Stimulated activated CD4-positive, alpha-beta T cell treated with anti-CD3 and anti-CD28 coated beads, Interleukin-1b, Interleukin-23, amount 100 ng/mL, for 48 hours (primary cell): ENCODE data around the gene LHX3.

Experiments used
- DNase-seq: peaks from one replicate; pipeline ENCODE4 v3.0.0-alpha.2; 2020

The LHX3 gene

DNA sequence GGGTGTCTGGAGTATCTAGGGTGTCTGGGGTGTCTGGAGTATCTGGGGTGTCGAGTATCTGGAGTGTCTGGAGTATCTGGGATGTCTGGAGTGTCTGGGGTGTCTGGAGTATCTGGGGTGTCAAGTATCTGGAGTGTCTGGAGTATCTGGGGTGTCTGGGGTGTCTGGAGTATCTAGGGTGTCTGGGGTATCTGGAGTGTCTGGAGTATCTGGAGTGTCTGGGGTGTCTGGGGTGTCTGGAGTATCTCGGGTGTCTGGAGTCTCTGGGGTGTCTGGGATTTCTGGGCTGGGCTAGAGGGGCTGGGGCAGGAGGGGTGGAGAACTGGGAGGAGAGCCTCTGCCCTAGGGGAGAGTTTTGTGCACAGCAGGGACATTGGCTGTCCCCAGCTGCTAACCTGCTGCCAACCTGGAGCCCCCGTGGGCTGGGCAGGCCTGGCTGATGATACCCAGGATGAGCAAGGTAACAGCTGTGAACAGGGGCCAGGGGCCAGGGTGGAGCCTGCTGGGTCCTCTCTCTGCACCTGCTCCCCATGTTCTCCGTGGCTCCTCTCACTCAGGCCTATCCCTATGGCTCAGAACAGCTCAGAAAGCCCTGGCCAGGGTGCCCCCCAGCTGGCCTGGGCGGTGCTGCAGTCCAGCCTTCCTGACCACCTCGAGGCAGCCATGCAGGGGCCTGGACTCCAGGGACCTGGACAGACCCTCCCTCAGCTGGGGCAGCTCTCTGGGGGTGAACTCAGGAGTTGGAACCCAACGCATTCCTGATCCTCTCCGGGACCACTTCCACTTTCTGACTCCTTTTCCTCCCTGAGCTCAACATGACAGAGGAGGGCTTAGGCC, 29.9 kb downstream of the LHX3 start:
- DNase-seq, result no peak

- DNase-seq, result no peak
Observed at GRCh38 chr9:136173648-136174290, 31.2 kb downstream of the LHX3 start.

DNA sequence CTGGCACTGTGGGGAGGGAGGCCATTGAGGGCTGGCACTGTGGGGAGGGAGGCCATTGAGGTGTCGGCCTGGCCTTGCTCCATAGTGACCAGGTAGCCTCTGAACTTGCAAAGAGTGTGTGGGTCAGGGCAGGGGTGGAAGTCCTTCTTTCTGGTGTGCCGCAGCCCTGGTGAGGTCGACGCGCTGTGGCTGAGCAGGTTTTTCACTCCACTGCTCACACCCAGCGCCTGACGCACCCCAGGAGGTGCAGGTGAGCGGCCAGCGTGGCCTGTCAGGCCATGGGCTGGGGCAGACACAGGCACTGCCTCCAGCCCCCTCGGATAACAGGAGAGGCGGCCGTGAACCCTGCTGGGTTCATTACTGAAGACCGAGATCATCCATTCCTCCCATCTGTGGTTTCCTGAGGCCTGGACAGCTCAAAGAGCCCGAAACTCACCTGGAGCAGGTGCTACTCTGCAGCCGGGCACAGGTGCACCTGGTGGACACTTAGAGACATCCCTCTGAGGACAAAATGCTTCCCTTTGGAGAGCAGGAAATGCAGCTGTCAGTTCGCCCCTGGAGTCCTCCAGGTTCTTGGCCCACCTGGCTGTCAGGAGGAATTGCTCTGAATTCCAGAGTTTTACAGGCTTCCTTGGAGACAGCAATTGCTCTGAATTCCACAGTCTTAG, 32.4 kb downstream of the LHX3 start:
- no peak for DNase-seq

DNA sequence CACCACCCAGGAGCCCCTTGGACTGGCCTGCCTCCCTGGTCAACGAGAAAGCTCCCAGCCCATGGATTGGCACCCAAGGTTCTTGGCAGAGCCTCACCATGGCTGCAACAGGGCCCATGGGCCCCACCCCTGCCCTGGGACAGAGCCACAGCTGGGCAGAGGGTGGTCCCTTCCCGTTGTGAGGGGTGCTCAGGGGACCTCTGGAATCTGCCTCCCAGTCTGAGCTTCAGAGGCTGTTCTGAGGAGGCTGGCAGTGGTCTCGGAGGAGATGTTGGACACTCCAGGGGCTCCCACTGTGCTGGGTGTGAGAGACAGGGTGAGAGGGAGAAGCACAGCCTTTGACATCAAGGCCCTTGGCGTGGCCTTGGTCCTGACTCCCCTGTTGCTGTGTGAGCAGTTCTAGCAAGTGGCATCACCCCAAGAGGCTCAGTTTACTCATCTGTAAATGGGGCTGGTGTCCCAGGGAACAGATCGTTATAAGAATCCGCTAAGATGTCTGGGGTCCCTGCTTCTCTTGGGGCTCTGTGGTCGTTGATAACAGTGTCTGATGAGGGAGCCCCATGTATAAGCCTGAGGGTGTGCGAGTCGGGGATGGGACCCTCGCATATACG, 33.0 kb downstream of the LHX3 start:
- DNase-seq, result no peak

GRCh38 chr9:136171009-136171800, 33.7 kb downstream of the LHX3 start:
- DNase-seq, result no peak

- DNase-seq, result peak; percentile 52
Observed at GRCh38 chr9:136170006-136170901, 34.7 kb downstream of the LHX3 start.

- DNase-seq, result no peak
Observed at GRCh38 chr9:136169495-136169894, 35.4 kb downstream of the LHX3 start.

DNA sequence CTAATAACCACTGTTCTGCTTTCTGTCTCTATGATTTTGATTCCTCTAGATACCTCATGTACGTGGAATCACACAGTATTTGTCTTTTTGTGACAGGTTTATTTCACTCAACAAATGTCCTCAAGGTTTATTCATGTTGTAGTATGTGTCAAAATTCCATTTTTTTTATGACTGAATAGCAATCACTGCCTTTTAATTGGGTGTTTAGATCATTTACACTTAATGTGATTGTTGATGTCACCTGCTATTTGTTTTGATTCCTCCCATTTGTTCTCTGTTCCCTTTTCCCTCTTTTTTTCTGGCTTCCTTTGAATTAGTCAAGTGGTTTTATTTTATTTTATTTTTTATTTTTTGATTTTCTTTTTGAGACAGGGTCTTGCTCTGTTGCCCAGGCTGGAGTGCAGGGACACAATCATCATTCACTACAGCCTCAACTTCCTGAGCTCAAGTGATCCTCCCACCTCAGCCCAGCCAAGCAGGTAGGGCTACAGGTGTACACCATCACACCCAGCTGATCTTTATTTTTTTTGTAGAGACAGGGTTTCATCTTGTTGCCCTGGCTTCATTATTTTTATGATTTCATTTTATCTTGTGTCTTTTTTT, 41.6 kb downstream of the LHX3 start:
- DNase-seq, result no peak

DNA sequence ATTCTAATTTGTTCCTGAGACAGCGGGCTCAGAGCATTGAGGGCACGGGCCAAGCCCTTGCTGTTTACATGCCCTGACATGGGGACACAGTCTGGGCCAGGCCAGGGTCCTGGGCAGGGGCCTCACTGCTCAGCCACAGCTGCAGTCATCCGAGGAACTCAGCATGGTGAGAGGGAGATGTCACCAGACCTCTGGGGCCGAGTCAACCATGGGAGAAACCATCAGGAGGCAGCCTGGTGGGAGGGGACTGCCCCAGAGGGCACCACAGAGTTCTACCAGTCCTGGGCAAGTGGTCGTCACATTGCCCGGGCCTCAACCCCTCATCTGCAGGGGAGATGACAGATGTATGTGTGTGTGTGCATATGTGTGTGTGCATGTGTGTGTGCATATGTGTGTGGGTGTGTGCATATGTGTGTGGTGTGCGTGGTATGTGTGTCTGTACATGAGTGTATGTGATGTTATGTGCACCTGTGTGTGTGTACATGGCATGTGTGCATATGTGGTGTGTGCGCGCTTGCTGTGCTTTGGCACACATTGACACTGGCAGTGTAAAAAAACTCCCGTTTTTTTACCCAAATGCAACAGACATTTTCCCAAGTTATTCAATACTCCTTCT, 43.8 kb downstream of the LHX3 start:
- DNase-seq, result no peak

DNA sequence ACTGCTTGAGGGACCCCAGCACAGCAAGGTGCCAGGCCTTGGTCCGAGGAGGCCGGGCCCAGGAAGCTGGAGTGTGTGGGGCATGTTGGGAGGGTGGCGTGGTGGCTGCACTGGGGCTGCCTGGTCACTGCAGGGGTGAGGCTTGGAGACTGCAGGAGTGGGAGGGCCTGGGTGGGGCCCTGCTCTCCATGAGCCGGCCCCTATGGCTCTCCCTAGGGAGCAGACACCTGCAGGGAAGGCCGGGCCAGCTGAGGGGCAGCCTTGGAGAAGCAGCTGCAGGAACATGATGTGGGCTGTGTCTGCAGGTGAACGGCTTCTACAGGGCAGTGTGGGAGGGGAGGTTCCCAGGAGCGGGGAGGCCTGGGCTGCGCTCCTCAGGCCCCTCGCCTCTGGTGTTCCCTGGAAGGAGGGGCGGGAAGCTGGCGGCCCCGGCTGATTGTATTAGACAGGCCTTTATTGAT, 44.5 kb downstream of the LHX3 start:
- DNase-seq, result no peak

- no peak for DNase-seq
Observed at GRCh38 chr9:136159851-136160250, 45.1 kb downstream of the LHX3 start.

DNA sequence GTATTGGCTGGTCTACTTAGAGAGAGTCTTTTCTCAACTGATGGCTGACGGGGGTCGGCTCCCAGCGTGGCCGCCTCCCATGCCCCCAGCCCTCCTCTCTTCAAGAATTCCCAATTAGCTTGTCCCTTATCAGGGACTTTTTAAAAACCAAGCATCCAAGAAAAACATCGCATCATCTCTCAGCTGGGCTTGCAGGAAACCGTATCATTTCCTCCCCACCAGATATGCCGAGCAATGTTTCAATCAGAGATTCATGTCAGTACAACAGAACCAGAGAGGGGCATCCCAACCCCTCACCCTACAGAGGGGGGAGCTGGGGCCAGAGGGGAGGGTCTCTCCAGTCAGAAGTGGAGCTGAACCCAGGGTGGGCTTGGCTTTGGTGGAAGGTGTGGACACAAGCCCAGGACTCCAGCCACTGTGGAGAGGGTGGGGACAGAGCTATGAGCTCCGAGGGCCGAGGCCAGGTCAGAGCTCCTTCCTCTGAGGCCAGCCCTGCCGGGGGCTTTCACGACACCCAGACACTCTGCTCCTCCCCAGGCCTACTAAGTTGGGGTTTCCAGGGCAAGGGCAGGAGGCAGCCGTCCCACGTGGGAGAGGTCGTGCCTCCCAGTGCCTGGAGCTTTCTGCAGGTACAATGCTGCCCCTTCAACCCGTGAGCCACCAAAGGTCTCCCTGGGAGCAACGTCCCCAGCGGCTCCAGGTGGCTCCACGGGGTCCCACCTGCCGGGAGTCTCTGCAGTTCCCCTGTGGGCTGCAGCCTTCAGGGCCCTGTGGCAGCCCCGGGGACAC, 47.3 kb downstream of the LHX3 start:
- DNase-seq, result no peak

- no peak for DNase-seq
Observed at GRCh38 chr9:136156209-136157120, 48.5 kb downstream of the LHX3 start.

GRCh38 chr9:136155576-136155975, 49.4 kb downstream of the LHX3 start:
- no peak for DNase-seq

GRCh38 chr9:136154943-136155342, 50.0 kb downstream of the LHX3 start:
- no peak for DNase-seq

DNA sequence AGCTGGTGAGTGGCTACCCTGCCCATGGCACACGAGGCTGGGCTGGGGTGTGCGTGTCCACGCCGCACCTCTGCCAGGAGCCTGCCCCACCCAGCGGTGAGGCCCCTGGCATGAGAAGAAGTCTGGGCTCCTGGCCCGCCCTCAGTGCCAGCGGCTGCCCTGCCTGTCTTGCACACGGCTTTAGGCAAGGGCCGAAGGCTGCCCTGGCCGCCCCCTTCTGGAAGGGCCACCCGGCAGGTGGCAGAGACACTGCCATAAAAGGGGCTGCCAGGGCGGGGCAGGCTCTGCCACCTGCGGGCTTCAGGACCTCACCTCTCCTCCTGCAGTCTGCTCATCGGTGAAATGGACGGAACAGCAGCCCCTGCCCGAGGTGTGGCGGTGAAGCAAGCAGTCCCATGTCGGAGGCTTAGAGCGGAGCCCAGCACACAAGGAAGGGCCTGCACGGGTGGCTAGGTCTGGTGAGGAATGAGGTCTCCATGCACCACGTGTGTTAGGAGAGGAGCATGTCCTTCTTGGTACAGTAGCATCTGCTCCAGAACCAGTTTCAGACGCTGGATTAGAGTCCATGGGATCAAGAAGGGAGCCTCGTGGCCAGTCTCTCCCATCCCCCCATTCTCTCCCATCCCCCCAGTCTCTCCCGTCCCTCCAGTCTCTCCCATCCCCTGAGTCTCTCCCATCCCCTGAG, 51.4 kb downstream of the LHX3 start:
- DNase-seq, result no peak

DNA sequence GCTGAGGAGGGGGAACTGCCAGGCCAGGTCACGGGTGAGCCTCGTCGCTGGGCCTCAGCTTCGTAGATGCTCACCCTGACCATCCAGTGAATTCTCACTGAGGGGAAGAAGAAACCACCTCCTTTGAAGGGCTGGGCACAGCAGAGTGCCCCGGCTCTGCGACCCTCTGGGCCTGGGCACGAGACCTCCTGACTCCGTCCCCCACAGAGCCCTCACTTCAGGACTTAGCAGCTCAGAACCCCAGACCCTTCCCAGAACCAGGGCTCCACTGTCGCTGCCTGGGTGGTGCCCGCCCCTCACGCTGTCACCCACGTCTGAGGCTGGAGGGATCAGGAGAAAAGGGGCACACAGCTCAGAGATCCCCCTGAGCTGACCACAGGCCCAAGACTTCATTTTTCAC, 52.0 kb downstream of the LHX3 start:
- DNase-seq, result no peak

DNA sequence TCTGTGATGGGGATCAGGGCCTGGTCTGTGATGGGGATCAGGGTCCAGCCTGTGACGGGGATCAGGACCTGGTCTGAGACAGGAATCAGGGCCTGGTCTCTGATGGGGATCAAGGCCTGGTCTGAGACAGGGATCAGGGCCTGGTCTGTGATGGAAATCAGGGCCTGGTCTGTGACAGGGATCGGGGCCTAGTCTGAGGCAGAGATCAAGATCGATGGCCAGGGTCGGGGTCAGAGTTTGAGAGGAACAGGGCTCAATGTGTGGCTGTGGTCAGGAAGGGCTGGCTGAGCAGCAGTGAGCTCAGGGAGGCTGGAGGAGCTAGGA, 52.4 kb downstream of the LHX3 start:
- no peak for DNase-seq
